ENCODE data around the gene ELOVL1.

The ELOVL1 gene

DNA sequence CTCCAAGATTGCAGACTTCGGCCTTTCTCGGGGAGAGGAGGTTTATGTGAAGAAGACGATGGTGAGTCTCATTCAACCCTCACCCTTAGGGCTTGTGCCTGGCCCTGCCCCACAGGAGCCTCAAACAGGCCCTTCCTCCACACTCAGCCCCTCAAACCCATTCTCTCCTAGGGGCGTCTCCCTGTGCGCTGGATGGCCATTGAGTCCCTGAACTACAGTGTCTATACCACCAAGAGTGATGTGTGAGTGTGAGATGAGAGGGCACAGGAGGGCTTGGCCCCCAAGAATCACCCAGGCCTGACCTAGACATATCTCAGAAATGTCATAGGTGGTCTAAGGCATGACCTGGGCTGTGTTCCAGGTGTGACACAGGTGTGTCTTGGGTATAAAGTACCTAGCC lies 48.5 kb downstream of the ELOVL1 start:
- Histone ChIP-seq H3K27ac (ENCODE audit: low read depth, low read length) (no peak overlapping the region), H3K9ac (ENCODE audit: low read length) (no peak overlapping the region), H3K27me3 (ENCODE audit: control insufficient read depth in 1 of 2, insufficient read depth in 2 of 2, low read length in 2 of 2) (no peaks in the 10 kb centered on the region), H3K4me1 (ENCODE audit: insufficient read depth, low read length) (no peaks in the 10 kb centered on the region), H3K9me3 (ENCODE audit: low read length) (no peaks in the 10 kb centered on the region), H3K36me3 (ENCODE audit: insufficient read depth, low read length) (no peaks in the 10 kb centered on the region), H3K4me3 (ENCODE audit: low read depth in 1 of 2, low read length in 2 of 2) (no peak overlapping the region)

DNA sequence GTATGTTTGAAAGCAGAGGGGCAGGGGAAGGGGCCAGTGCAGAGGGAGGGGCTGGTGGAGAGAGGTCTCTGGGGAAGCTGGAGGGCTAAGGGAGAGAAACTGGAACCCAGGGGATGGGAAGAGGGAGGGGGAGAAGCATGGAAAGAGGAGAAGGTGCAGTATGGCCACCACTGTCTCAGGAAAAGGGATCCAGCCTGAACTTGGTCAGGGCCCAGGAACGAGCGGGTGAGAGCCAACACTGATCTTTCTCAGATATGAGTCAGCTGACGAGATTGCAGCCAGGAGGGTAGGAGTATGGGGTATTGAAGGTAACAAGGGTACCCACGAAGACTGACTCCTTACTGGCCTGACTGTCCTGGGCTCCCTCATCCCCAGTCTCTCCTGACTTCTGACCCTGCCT lies 49.0 kb downstream of the ELOVL1 start:
- no peaks in the 10 kb centered on the region for H3K36me3 ChIP-seq (ENCODE audit: insufficient read depth, low read length)
- no peak overlapping the region for H3K4me3 ChIP-seq (ENCODE audit: low read depth in 1 of 2, low read length in 2 of 2)
- no peak overlapping the region for H3K27ac ChIP-seq (ENCODE audit: low read depth, low read length)
- no peaks in the 10 kb centered on the region for H3K27me3 ChIP-seq (ENCODE audit: control insufficient read depth in 1 of 2, insufficient read depth in 2 of 2, low read length in 2 of 2)
- no peak overlapping the region for H3K9ac ChIP-seq (ENCODE audit: low read length)
- H3K9me3 ChIP-seq (ENCODE audit: low read length) = no peaks in the 10 kb centered on the region
- no peaks in the 10 kb centered on the region for H3K4me1 ChIP-seq (ENCODE audit: insufficient read depth, low read length)

DNA sequence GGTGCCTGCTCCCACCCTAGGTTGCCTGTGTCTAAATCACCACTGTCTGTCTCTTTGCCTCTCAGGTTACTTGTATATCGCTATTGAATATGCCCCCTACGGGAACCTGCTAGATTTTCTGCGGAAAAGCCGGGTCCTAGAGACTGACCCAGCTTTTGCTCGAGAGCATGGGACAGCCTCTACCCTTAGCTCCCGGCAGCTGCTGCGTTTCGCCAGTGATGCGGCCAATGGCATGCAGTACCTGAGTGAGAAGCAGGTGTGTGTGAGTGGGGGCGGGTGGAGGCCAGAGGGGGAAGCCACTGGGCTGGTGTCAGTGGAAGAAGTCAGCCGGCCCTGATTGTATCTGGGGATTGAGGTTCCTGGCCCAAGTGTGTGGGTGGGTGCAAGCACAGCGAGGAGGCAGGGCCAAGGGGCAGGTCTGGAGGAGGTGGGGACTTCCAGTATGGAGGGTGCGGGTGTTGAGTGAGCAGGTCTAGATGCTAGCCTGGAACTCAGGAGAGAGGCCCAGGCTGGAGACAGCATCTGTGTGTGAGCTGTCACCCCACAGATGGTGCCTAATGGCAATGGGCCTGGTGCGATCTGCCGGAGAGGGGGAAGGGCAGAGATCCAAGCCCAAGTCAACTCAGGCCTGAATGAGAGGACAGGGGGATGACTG lies 49.9 kb downstream of the ELOVL1 start:
- H3K4me3 ChIP-seq (ENCODE audit: low read depth in 1 of 2, low read length in 2 of 2) = no peak overlapping the region
- no peaks in the 10 kb centered on the region for H3K36me3 ChIP-seq (ENCODE audit: insufficient read depth, low read length)
- no peaks in the 10 kb centered on the region for H3K4me1 ChIP-seq (ENCODE audit: insufficient read depth, low read length)
- H3K9ac ChIP-seq (ENCODE audit: low read length) = no peak overlapping the region
- H3K9me3 ChIP-seq (ENCODE audit: low read length) = no peaks in the 10 kb centered on the region
- H3K27ac ChIP-seq (ENCODE audit: low read depth, low read length) = no peak overlapping the region
- no peaks in the 10 kb centered on the region for H3K27me3 ChIP-seq (ENCODE audit: control insufficient read depth in 1 of 2, insufficient read depth in 2 of 2, low read length in 2 of 2)

DNA sequence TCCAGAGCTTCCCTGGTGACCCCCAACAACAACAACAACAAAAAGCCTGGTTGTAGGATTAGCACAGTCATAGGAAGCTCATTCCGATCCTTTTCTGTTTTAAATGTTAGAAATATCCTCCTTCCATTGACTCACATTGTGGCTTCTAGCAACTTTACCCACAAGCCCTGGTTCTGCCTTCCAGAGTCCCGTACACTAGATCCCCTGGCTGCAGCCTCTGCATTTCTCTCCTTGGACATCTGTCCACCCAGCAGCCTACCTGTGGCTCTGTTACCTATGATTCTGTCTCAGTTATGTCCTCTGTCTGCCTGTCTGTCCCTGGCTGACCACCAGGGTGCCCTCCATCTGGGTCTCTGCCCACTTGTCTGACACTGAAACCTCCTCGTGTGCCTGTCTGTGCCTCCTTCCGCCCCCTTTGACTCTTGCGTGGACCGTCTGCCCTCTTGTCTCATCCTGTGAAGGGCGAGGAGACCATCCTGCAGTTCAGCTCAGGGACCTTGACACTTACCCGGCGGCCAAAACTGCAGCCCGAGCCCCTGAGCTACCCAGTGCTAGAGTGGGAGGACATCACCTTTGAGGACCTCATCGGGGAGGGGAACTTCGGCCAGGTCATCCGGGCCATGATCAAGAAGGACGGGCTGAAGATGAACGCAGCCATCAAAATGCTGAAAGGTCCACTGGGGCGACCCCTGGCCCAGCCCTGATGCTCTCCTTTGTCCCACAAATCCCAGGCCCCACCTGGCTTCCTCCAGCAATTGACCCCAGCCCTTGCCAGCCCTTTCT lies 50.9 kb downstream of the ELOVL1 start:
- Histone ChIP-seq H3K4me3 (ENCODE audit: low read depth in 1 of 2, low read length in 2 of 2) (no peak overlapping the region), H3K9ac (ENCODE audit: low read length) (no peak overlapping the region), H3K4me1 (ENCODE audit: insufficient read depth, low read length) (no peaks in the 10 kb centered on the region), H3K27me3 (ENCODE audit: control insufficient read depth in 1 of 2, insufficient read depth in 2 of 2, low read length in 2 of 2) (no peaks in the 10 kb centered on the region), H3K27ac (ENCODE audit: low read depth, low read length) (no peak overlapping the region), H3K9me3 (ENCODE audit: low read length) (no peaks in the 10 kb centered on the region), H3K36me3 (ENCODE audit: insufficient read depth, low read length) (no peaks in the 10 kb centered on the region)

DNA sequence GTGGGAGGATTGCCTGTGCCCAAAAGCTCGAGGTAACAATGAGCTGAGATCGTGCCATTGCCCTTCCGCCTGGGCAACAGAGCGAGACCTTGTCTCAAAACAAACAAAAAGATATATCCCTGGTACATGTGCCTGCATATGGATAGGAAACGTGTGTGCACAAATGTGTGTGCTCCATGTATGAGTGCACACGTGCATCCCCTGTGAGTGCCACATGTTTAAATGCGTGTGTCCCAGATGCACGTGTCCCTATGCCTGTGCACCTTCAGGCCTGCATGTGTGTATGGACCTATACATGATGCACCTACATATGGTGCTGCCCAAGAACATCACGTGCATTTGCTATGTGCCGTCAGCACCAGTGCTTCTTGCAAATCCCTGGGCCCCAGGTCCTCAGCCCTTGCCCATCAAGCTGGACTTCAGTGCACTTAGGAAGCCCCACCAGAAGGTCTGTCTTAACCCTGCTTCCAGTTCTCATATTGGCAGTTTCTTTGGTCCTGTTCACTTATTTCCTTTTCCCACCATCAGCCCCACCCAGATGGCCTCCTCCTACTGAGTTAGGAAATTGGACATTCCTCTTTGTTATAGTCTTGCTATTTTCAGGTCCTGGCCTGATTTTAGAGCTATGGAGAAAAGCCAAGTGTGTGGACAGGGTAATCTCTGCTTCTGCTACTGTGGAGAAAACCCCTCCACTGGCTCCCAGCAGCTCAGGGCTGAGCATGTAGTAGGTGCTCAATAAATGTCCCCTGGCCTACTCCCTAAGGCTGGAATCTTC lies 51.7 kb downstream of the ELOVL1 start:
- no peak overlapping the region for H3K9ac ChIP-seq (ENCODE audit: low read length)
- no peaks in the 10 kb centered on the region for H3K9me3 ChIP-seq (ENCODE audit: low read length)
- no peaks in the 10 kb centered on the region for H3K4me1 ChIP-seq (ENCODE audit: insufficient read depth, low read length)
- H3K4me3 ChIP-seq (ENCODE audit: low read depth in 1 of 2, low read length in 2 of 2) = no peak overlapping the region
- H3K36me3 ChIP-seq (ENCODE audit: insufficient read depth, low read length) = no peaks in the 10 kb centered on the region
- no peaks in the 10 kb centered on the region for H3K27me3 ChIP-seq (ENCODE audit: control insufficient read depth in 1 of 2, insufficient read depth in 2 of 2, low read length in 2 of 2)
- no peak overlapping the region for H3K27ac ChIP-seq (ENCODE audit: low read depth, low read length)

DNA sequence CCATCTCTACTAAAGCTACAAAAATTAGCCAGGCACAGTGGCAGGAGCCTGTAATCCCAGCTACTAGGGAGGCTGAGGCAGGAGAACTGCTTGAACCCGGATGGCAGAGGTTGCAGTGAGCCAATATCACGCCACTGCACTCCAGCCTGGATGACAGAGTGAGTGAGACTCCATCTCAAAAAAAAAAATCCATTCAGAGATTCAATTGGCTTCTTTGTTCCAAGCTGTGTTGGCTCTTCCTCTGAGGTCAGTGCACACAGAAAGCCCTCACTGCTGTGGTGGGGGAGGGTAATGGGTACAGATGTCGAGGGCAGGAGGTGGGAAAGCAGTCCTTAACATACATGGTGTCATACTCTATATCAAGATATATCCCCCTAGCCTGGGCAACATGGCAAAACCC lies 52.3 kb downstream of the ELOVL1 start:
- Histone ChIP-seq H3K4me3 (ENCODE audit: low read depth in 1 of 2, low read length in 2 of 2) (no peak overlapping the region), H3K27me3 (ENCODE audit: control insufficient read depth in 1 of 2, insufficient read depth in 2 of 2, low read length in 2 of 2) (no peaks in the 10 kb centered on the region), H3K36me3 (ENCODE audit: insufficient read depth, low read length) (no peaks in the 10 kb centered on the region), H3K9ac (ENCODE audit: low read length) (no peak overlapping the region), H3K4me1 (ENCODE audit: insufficient read depth, low read length) (no peaks in the 10 kb centered on the region), H3K27ac (ENCODE audit: low read depth, low read length) (no peak overlapping the region), H3K9me3 (ENCODE audit: low read length) (no peaks in the 10 kb centered on the region)

DNA sequence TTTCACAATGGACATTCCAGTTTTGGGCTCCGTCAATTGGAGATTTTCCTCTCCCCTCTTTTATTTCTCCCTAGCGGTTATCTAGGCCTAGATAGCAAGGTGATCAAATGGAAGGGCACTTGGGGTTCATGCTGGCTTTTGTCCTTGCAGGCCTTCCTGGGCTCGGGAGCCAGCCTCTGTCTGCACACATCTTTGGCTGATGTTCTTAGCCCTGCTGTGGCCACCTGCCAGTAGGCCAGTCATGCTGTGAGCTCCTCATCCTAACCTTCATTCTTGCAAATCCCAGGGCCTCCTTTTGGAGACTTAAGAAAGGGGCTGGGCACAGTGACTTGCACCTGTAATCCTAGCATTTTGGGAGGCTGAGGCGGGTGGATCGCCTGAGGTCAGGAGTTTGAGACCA lies 53.6 kb downstream of the ELOVL1 start:
- no peaks in the 10 kb centered on the region for H3K36me3 ChIP-seq (ENCODE audit: insufficient read depth, low read length)
- H3K9ac ChIP-seq (ENCODE audit: low read length) = no peak overlapping the region
- H3K9me3 ChIP-seq (ENCODE audit: low read length) = no peaks in the 10 kb centered on the region
- H3K4me1 ChIP-seq (ENCODE audit: insufficient read depth, low read length) = no peaks in the 10 kb centered on the region
- no peaks in the 10 kb centered on the region for H3K27me3 ChIP-seq (ENCODE audit: control insufficient read depth in 1 of 2, insufficient read depth in 2 of 2, low read length in 2 of 2)
- H3K27ac ChIP-seq (ENCODE audit: low read depth, low read length) = no peak overlapping the region
- H3K4me3 ChIP-seq (ENCODE audit: low read depth in 1 of 2, low read length in 2 of 2) = no peak overlapping the region

DNA sequence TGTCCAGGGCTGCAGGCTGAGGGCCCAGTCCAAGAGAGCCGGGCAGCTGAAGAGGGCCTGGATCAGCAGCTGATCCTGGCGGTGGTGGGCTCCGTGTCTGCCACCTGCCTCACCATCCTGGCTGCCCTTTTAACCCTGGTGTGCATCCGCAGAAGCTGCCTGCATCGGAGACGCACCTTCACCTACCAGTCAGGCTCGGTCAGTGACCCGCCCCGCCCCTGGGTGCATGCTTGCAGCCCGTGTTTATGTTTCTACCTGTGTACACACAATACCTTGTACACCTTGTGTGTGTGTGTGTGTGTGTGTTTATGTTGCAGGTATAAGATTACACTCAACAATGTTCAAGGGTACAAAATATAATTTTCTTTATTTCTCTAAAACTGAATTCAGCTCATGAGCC lies 54.0 kb downstream of the ELOVL1 start:
- Histone ChIP-seq H3K9me3 (ENCODE audit: low read length) (no peaks in the 10 kb centered on the region), H3K27me3 (ENCODE audit: control insufficient read depth in 1 of 2, insufficient read depth in 2 of 2, low read length in 2 of 2) (no peaks in the 10 kb centered on the region), H3K4me1 (ENCODE audit: insufficient read depth, low read length) (no peaks in the 10 kb centered on the region), H3K4me3 (ENCODE audit: low read depth in 1 of 2, low read length in 2 of 2) (no peak overlapping the region), H3K36me3 (ENCODE audit: insufficient read depth, low read length) (no peaks in the 10 kb centered on the region), H3K9ac (ENCODE audit: low read length) (no peak overlapping the region), H3K27ac (ENCODE audit: low read depth, low read length) (no peak overlapping the region)

Measured in muscle layer of colon (tissue), 2 donors.